ENCODE results near the gene C3AR1.

C3AR1 gene

GRCh38 chr12:8011331-8011730 lies 54.8 kb downstream of the C3AR1 start:
- no peak for TF ChIP-seq CTCF (IDR thresholded peaks at IDR 0.05)

All from LNCAP (cell line).